SH-SY5Y (cell line): ENCODE results near the gene C19orf81.

Source experiments
- GATA2 ChIP-seq: IDR thresholded peaks from 2 replicates; pipeline ENCODE4 v1.6.1; 2011; ENCODE audit warnings: mild to moderate bottlenecking, low read depth, low read length
- GATA3 ChIP-seq: IDR thresholded peaks from 2 replicates; pipeline ENCODE4 v1.6.1; 2011; ENCODE audit warnings: low read depth, mild to moderate bottlenecking, low read length, moderate library complexity

DNA sequence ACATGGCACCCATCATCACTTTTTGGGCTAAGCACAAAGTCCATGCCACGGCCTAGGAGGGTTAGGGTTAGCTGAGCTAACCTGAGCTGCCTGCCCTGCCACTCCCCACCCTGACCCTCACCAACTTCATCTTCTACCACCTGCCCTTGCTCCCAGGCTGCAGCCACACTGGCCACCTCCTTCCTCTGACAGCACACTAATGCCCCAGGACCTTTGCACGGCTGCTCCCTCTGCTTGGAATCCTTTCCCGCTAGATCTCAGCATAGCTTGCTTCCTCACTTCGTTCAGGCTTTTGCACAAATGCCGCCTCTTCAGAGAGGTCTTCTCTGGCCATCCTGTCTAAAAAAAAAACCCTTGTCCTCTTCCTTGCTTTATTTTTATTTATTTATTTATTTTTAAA, 57.1 kb downstream of the C19orf81 start:
- TF ChIP-seq GATA2 (no peak), GATA3 (no peak)
